ENCODE measurements around the gene PRKCZ.
"Not testable (repeated sequence)": the region's sequence is repeated elsewhere in the genome, so short reads cannot be mapped to it uniquely, and the experiment has no call there.

Gene PRKCZ

GRCh38 chr1:2090216-2090890 lies 40.1 kb downstream of the PRKCZ start:
- no peak for DNase-seq

DNA sequence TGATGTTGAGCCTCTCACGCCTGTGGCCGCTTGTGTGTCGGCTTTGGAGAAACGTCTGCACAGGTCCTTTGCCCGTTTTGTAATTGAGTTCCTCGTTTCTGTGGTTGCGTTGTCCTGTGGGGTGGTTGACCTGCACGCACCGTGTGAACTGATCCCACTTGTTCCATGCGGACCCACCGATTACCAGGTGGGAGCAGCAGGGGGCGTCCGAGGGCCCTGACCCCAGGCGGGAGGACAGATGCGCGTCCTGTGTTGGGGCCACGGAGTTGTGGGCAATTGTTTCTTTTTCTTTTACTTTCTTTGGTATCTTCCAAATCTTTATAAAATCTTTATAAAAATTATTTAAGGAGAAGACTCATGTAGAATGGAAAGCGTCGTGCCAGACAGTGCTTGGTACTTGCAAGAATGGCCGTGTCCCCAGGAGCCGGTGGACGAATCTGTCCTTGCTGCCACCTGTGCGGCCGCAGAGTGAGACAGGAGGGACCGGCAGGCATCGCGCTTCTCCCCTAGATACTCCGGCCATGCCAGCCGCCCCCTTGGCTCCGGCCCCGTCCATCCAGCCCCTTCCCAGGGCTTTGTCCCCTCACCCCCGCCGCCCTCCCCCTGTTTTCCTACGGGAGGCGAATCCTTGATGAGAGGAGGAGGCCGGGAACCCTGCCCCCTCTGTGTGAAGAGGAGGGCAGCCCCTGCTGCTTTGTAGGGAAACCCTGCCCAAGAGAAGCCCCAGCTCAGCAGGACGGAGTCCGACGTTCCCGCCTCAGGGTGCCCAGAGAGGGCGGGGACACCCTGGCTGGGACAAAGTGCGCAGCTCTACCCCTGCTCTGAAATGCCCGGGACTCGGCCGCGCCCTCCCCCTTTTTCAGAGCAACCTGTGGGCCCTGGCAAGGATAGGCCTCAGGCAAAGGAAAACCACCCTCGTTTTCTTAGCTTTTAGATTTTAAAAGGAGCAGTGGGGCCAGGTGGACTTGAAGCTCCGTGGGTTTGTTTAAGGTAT lies 41.7 kb downstream of the PRKCZ start:
- no peak for DNase-seq

- no peak for DNase-seq
These were observed 42.8 kb downstream of the PRKCZ start for GRCh38 chr1:2093055-2093454.

DNA sequence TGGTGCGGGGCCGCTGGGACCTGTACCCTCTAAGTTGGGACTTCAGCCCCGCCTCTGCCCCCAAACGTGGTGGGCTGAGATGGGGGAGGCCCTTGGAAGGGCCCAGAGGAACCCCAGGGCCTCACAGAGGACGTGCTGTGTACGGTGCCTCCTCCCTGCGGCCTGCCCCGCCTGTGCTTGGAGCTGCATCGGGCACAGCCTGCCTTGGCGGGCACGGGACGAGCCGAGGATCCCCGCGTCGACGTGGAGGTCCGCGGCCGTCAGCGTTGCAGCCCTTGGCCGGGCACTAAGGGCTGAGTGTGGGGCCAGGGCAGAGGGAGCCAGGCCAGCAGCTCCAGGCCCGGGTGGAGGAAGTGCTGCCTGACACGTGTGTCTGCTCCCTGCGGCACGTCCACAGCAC lies 43.4 kb downstream of the PRKCZ start:
- DNase-seq = no peak

- not testable (repeated sequence) for DNase-seq
These were observed 44.3 kb downstream of the PRKCZ start for GRCh38 chr1:2094269-2095158.

- no peak for DNase-seq
These were observed 45.2 kb downstream of the PRKCZ start for GRCh38 chr1:2095394-2095793.

DNA sequence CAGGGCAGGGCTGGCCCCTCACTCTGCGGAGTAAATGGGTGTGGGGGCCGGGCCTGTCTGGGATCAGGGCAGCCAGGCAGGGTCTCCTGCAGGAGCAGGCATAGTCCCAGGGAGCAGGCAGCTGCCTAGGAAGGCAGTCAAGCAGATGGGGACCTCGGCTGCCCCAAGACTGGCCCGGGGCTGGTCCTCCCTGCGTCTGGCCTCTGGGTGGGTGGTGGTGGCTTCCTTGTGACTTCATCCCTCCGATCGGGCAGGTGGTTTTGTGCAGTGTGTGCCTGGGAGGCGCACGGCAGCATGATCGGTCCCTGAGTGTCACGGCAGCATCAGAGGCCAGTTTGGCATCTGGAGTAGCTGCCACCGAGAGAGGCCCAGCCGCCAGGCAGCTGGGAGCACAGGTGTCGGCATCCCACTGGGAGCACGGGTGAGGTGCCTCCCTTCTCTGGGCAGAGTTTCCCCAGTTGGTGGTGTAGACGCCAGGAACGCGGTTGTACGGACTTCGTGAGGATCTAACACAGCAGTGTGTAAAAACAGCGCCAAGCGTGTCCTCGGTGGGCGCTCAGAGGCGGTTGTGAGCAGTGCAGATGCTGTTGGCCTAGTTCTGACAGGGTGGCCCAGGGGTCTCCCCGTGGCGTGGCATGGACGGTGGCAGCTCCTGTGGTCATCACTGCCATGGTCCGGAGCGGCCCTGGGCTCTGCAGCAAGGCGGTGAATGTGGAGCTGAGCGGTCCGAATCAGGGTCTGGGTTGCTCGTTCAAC lies 45.9 kb downstream of the PRKCZ start:
- DNase-seq = no peak

GRCh38 chr1:2097386-2098300 lies 47.4 kb downstream of the PRKCZ start:
- DNase-seq = no peak

GRCh38 chr1:2098301-2098698 lies 48.1 kb downstream of the PRKCZ start:
- no peak for DNase-seq

GRCh38 chr1:2098839-2099785 lies 48.9 kb downstream of the PRKCZ start:
- no peak for DNase-seq

GRCh38 chr1:2099886-2100779 lies 49.9 kb downstream of the PRKCZ start:
- DNase-seq = no peak

- DNase-seq = no peak
These were observed 50.5 kb downstream of the PRKCZ start for GRCh38 chr1:2100780-2101108.

GRCh38 chr1:2101531-2101930 lies 51.3 kb downstream of the PRKCZ start:
- DNase-seq = no peak

GRCh38 chr1:2101946-2102345 lies 51.7 kb downstream of the PRKCZ start:
- no peak for DNase-seq

GRCh38 chr1:2102753-2103152 lies 52.5 kb downstream of the PRKCZ start:
- DNase-seq = no peak

GRCh38 chr1:2103266-2103900 lies 53.2 kb downstream of the PRKCZ start:
- DNase-seq = no peak

- DNase-seq = no peak
These were observed 53.8 kb downstream of the PRKCZ start for GRCh38 chr1:2103901-2104590.

All from NCI-H1048 (cell line).